ENCODE results near the gene KCNJ9. TPM values are rescaled to one million over a fixed set of nuclear protein-coding genes. Genes with fewer than 3 reads are reported as not detected.

The KCNJ9 gene
- total RNA-seq, 1 experiment from 2014 or later = 0.09 TPM

GRCh38 chr1:160114085-160114484, 32.7 kb downstream of the KCNJ9 start (continued):
- TF ChIP-seq ATF3 (CRISPR knock-in tag; conservative IDR thresholded peaks at IDR 0.05) (no peak), AFF4 (CRISPR knock-in tag; IDR thresholded peaks at IDR 0.05; ENCODE audit: borderline replicate concordance) (no peak)

- H3K27ac Mint-ChIP-seq = no peak within 1 kb of the TSS
- H3K9me3 Mint-ChIP-seq = no peaks in the 10 kb centered on the region
- CTCF ChIA-PET = interaction anchor here (0.6 to 5.1 kb wide), 18 partner anchors 8 to 285 kb away, joined by 3 to 83 read pairs (median 6); partner anchors contain the start of genes IGSF8 and VANGL2
- TF ChIP-seq ZNF281 (CRISPR knock-in tag; IDR thresholded peaks at IDR 0.05) = no peak
- no peak for TF ChIP-seq TEAD1 (CRISPR knock-in tag; IDR thresholded peaks at IDR 0.05)
- peaks cover 66% of the 10 kb centered on the region for H3K4me1 Mint-ChIP-seq
- peaks cover 2% of the 10 kb centered on the region; the same call in 1 of the 2 replicates for H3K27me3 Mint-ChIP-seq (ENCODE audit: low read depth)
- H3K4me3 Mint-ChIP-seq = peak within 1 kb of the TSS; percentile 75
- no peaks in the 10 kb centered on the region for H3K36me3 Mint-ChIP-seq
- POLR2A ChIA-PET = interaction anchor here (0.7 to 1.2 kb wide), 2 partner anchors 8 to 17 kb away, joined by 4 read pairs; no protein-coding TSS in a partner anchor
- ATAC-seq (peak; percentile 62), DNase-seq (ENCODE audit: low spot score) (peak; percentile 66)
These were observed 34.4 kb downstream of the KCNJ9 start, which contains the start of gene ATP1A2 for GRCh38 chr1:160115545-160116282. Gene ATP1A2 (plus strand): TSS chr1:160115759. CDS start chr1:160115862, 103 bp downstream.

- Mint-ChIP-seq H3K27me3 (ENCODE audit: low read depth) (peaks cover 2% of the 10 kb centered on the region; the same call in 1 of the 2 replicates), H3K9me3 (no peaks in the 10 kb centered on the region), H3K4me1 (peaks cover 63% of the 10 kb centered on the region), H3K36me3 (no peaks in the 10 kb centered on the region), H3K27ac (no peak overlapping the region), H3K4me3 (peak overlapping the region; percentile 75)
- DNase-seq (ENCODE audit: low spot score) (no peak), ATAC-seq (no peak)
- POLR2A ChIA-PET = interaction anchor here (1.2 kb wide), 1 partner anchor 18 kb away, joined by 4 read pairs; no protein-coding TSS in a partner anchor
- CTCF ChIA-PET = interaction anchor here (0.8 to 5.1 kb wide), 23 partner anchors 12 to 284 kb away, joined by 3 to 83 read pairs (median 6); partner anchors contain the start of genes IGSF8 and VANGL2
- TF ChIP-seq ATF1 (CRISPR knock-in tag; IDR thresholded peaks at IDR 0.05) (no peak), OVOL2 (CRISPR knock-in tag; IDR thresholded peaks at IDR 0.05; ENCODE audit: borderline replicate concordance) (no peak), ZNF512 (CRISPR knock-in tag; IDR thresholded peaks at IDR 0.05; ENCODE audit: borderline replicate concordance) (no peak), ZSCAN18 (CRISPR knock-in tag; IDR thresholded peaks at IDR 0.05) (no peak), JAZF1 (CRISPR knock-in tag; IDR thresholded peaks at IDR 0.05) (no peak), NFATC4 (CRISPR knock-in tag; IDR thresholded peaks at IDR 0.05) (no peak), USF2 (CRISPR knock-in tag; IDR thresholded peaks at IDR 0.05) (no peak), HMGA2 (CRISPR knock-in tag; IDR thresholded peaks at IDR 0.05) (no peak), GABPB1 (CRISPR knock-in tag; IDR thresholded peaks at IDR 0.05) (no peak), HMGXB4 (CRISPR knock-in tag; IDR thresholded peaks at IDR 0.05) (no peak), NFYB (CRISPR knock-in tag; conservative IDR thresholded peaks at IDR 0.05; ENCODE audit: low read depth) (no peak), TEAD4 (CRISPR knock-in tag; IDR thresholded peaks at IDR 0.05) (no peak), FOXJ3 (CRISPR knock-in tag; IDR thresholded peaks at IDR 0.05; ENCODE audit: borderline replicate concordance) (no peak)
These were observed 35.2 kb downstream of the KCNJ9 start for GRCh38 chr1:160116283-160117147.
